B cell (primary cell): Measurements from ENCODE around the gene BMAL2.

Experiments
- EZH2 ChIP-seq: IDR thresholded peaks from 2 replicates; pipeline ENCODE4 v1.6.1; 2012; ENCODE audit warnings: borderline replicate concordance, low read depth, mild to moderate bottlenecking, moderate library complexity, low read length; ENCODE audit not compliant: insufficient read depth, poor library complexity, severe bottlenecking
- TF ChIP-seq, protein P1 (sequence below): fragments of 200-600 bp; IDR thresholded peaks from one replicate; pipeline ENCODE4 v1.8.0; 2022; ENCODE audit warnings: antibody characterized with exemption, mild to moderate bottlenecking

DNA sequence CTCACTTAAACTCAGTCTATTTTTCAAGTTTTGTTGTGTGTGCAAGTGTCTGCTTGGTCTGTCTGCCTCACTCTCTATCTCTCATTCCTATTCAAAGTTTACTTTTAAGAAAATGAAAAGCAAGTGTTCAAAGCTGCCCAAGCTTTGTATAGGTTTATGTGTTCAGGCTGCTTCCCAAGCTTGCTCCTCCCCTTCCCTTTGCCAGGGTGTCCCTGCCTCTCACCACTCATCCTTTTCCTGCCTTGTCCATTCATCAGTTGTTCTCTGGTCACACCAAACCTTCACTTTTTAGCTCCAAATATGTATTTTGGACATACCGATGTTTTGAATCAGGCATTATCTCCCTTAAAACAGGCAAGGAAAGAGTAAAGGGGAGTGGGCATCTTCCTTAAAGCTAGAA is 47.2 kb upstream of the BMAL2 start:
- no peak for TF ChIP-seq EZH2
- TF ChIP-seq, protein P1, sequence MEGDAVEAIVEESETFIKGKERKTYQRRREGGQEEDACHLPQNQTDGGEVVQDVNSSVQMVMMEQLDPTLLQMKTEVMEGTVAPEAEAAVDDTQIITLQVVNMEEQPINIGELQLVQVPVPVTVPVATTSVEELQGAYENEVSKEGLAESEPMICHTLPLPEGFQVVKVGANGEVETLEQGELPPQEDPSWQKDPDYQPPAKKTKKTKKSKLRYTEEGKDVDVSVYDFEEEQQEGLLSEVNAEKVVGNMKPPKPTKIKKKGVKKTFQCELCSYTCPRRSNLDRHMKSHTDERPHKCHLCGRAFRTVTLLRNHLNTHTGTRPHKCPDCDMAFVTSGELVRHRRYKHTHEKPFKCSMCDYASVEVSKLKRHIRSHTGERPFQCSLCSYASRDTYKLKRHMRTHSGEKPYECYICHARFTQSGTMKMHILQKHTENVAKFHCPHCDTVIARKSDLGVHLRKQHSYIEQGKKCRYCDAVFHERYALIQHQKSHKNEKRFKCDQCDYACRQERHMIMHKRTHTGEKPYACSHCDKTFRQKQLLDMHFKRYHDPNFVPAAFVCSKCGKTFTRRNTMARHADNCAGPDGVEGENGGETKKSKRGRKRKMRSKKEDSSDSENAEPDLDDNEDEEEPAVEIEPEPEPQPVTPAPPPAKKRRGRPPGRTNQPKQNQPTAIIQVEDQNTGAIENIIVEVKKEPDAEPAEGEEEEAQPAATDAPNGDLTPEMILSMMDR: no peak
